GM18526 (cell line): ENCODE data around the gene KLHL34.

Experiments
- POLR2A ChIP-seq: IDR thresholded peaks from 3 replicates; pipeline ENCODE4 v1.6.1; 2011; ENCODE audit not compliant: insufficient read length; ENCODE audit errors: extremely low read depth

The KLHL34 gene

GRCh38 chrX:21661316-21661715 is 3.2 kb upstream of the KLHL34 start:
- no peak for TF ChIP-seq POLR2A

- no peak for TF ChIP-seq POLR2A
These were observed 2.0 kb upstream of the KLHL34 start for GRCh38 chrX:21660156-21660555.

GRCh38 chrX:21659320-21659719 is 1.2 kb upstream of the KLHL34 start:
- TF ChIP-seq POLR2A, result no peak

- TF ChIP-seq POLR2A, result no peak
These were observed 616 bp upstream of the KLHL34 start for GRCh38 chrX:21658746-21659145.

GRCh38 chrX:21657318-21658151 is 595 bp downstream of the KLHL34 start:
- no peak for TF ChIP-seq POLR2A

- no peak for TF ChIP-seq POLR2A
These were observed 1.4 kb downstream of the KLHL34 start for GRCh38 chrX:21656587-21657317.

- no peak for TF ChIP-seq POLR2A
These were observed 2.1 kb downstream of the KLHL34 start for GRCh38 chrX:21655901-21656586.

GRCh38 chrX:21645886-21646285 is 12.2 kb downstream of the KLHL34 start:
- TF ChIP-seq POLR2A, result no peak

- TF ChIP-seq POLR2A, result no peak
These were observed 12.7 kb downstream of the KLHL34 start for GRCh38 chrX:21645431-21645830.

- no peak for TF ChIP-seq POLR2A
These were observed 18.4 kb downstream of the KLHL34 start for GRCh38 chrX:21639775-21640174.

- no peak for TF ChIP-seq POLR2A
These were observed 19.8 kb downstream of the KLHL34 start for GRCh38 chrX:21638311-21638710.

GRCh38 chrX:21632027-21632426 is 26.1 kb downstream of the KLHL34 start:
- no peak for TF ChIP-seq POLR2A

GRCh38 chrX:21623778-21624501 is 34.2 kb downstream of the KLHL34 start:
- no peak for TF ChIP-seq POLR2A

- no peak for TF ChIP-seq POLR2A
These were observed 37.9 kb downstream of the KLHL34 start for GRCh38 chrX:21620234-21620633.

- TF ChIP-seq POLR2A, result no peak
These were observed 41.7 kb downstream of the KLHL34 start for GRCh38 chrX:21616386-21616785.
